SK-N-SH (cell line): Measurements from ENCODE around the gene INPP5A. TPM values are rescaled to one million over a fixed set of nuclear protein-coding genes. Genes with fewer than 3 reads are reported as not detected.

ENCODE experiments used
- CTCF ChIA-PET: fragments of 300-600, 350-600 bp; formaldehyde crosslinking; extraction: SDS; loops from one replicate; lab custom pipeline; 2021; lab: Yijun Ruan, JAX
- POLR2A ChIA-PET: fragments of 350-600 bp; sonication (Branson Sonifier 250); formaldehyde crosslinking; extraction: SDS; loops from one replicate; lab custom pipeline; 2020; ENCODE audit warnings: antibody characterized with exemption, inconsistent platforms; lab: Yijun Ruan, JAX
- DNase-seq: peaks from one replicate; pipeline ENCODE4 v3.0.0; 2012
- H2AFZ ChIP-seq: fragments of 200-600 bp; sonication (generic); 2 replicates; pipeline ENCODE4 v1.8.1; 2016; ENCODE audit warnings: antibody characterized with exemption, mild to moderate bottlenecking, low read depth
- H3F3A ChIP-seq: fragments of 200-600 bp; sonication (generic); replicated peaks from 2 replicates; pipeline ENCODE3; 2016; ENCODE audit warnings: antibody characterized with exemption, mild to moderate bottlenecking; ENCODE audit not compliant: insufficient read depth
- H3K27ac ChIP-seq, 2 experiments: fragments of 200-500 bp in 1 of 2; fragments of 200-600 bp in 1 of 2; sonication (Bioruptor generic) in 1 of 2; sonication (generic), shearing (Covaris generic) in 1 of 2; 2 replicates each; pipeline versions ENCODE4 v1.5.1 to v1.6.1; 2014 to 2016; ENCODE audit warnings: low read depth in 2 of 2, inconsistent platforms in 1 of 2, low read length in 1 of 2, mild to moderate bottlenecking in 1 of 2, mixed read lengths in 1 of 2
- H3K27me3 ChIP-seq: fragments of 200-600 bp; sonication (generic), shearing (Covaris generic); 2 replicates; pipeline ENCODE4 v1.6.1; 2016; ENCODE audit warnings: mixed run types; ENCODE audit not compliant: insufficient read depth
- H3K36me3 ChIP-seq, 2 experiments: fragments of 200-500 bp in 1 of 2; fragments of 200-600 bp in 1 of 2; sonication (Bioruptor generic) in 1 of 2; sonication (generic) in 1 of 2; replicated peaks in 1 of 2; 2 replicates each; pipeline versions ENCODE3 to v1.5.1; 2014 to 2016; ENCODE audit warnings: low read length in 1 of 2, mild to moderate bottlenecking in 1 of 2; ENCODE audit not compliant: insufficient read depth in 2 of 2, control insufficient read depth in 1 of 2
- H3K4me1 ChIP-seq, 2 experiments: fragments of 200-500 bp in 1 of 2; fragments of 200-600 bp in 1 of 2; sonication (Bioruptor generic) in 1 of 2; sonication (generic), shearing (Covaris generic) in 1 of 2; 2 replicates each; pipeline versions ENCODE4 v1.5.1 to v1.6.1; 2014 to 2016; ENCODE audit warnings: low read depth in 1 of 2, low read length in 1 of 2, mixed run types in 1 of 2; ENCODE audit not compliant: insufficient read depth in 2 of 2, control insufficient read depth in 1 of 2
- H3K4me2 ChIP-seq: fragments of 200-600 bp; sonication (generic), shearing (Covaris generic); 2 replicates; pipeline ENCODE4 v1.6.1; 2017; ENCODE audit warnings: mixed run types
- H3K4me3 ChIP-seq, 2 experiments: fragments of 200-500 bp in 1 of 2; fragments of 200-600 bp in 1 of 2; sonication (Bioruptor generic) in 1 of 2; sonication (generic), shearing (Covaris generic) in 1 of 2; 2 replicates each; pipeline versions ENCODE4 v1.5.1 to v1.8.1; 2014 to 2016; ENCODE audit warnings: low read depth in 2 of 2, inconsistent platforms in 1 of 2, low read length in 1 of 2, mild to moderate bottlenecking in 1 of 2, mixed read lengths in 1 of 2, moderate library complexity in 1 of 2
- H3K79me2 ChIP-seq: fragments of 200-600 bp; sonication (generic); 2 replicates; pipeline ENCODE4 v1.8.1; 2017; ENCODE audit warnings: mild to moderate bottlenecking; ENCODE audit not compliant: insufficient read depth
- H3K9ac ChIP-seq: fragments of 200-600 bp; sonication (generic); 2 replicates; pipeline ENCODE4 v1.6.1; 2017; ENCODE audit warnings: mixed run types
- H3K9me2 ChIP-seq: fragments of 200-600 bp; sonication (generic); 2 replicates; pipeline ENCODE4 v1.6.1; 2017; ENCODE audit warnings: mixed run types
- H3K9me3 ChIP-seq: fragments of 200-600 bp; sonication (generic); 2 replicates; pipeline ENCODE4 v1.6.1; 2017; ENCODE audit warnings: mixed run types, mild to moderate bottlenecking, moderate library complexity
- H4K20me1 ChIP-seq: fragments of 200-600 bp; sonication (generic); 2 replicates; pipeline ENCODE4 v1.6.1; 2017; ENCODE audit warnings: mild to moderate bottlenecking, mixed run types; ENCODE audit not compliant: insufficient read depth
- CHD2 ChIP-seq: fragments of 150-350 bp; IDR thresholded peaks from 2 replicates; pipeline ENCODE4 v1.6.1; 2018; ENCODE audit warnings: low read length; ENCODE audit not compliant: partially characterized antibody
- EZH2phosphoT487 ChIP-seq: fragments of 200-600 bp; sonication (generic); IDR thresholded peaks from 2 replicates; pipeline ENCODE4 v1.6.1; 2017; ENCODE audit warnings: low read depth, mixed run types, mild to moderate bottlenecking, antibody characterized with exemption, moderate library complexity, borderline replicate concordance
- FOSL2 ChIP-seq: IDR thresholded peaks from 2 replicates; pipeline ENCODE4 v1.4.0; 2012; ENCODE audit warnings: low read depth, mild to moderate bottlenecking, moderate library complexity, borderline replicate concordance
- FOXM1 ChIP-seq: IDR thresholded peaks from 2 replicates; pipeline ENCODE4 v1.4.0; 2012; ENCODE audit warnings: low read depth, mild to moderate bottlenecking
- GABPA ChIP-seq: IDR thresholded peaks from 2 replicates; pipeline ENCODE4 v1.4.0; 2012; ENCODE audit warnings: low read depth, mild to moderate bottlenecking
- GATA2 ChIP-seq: sonication (generic); formaldehyde crosslinking; IDR thresholded peaks from 2 replicates; pipeline ENCODE4 v1.5.0; 2020; ENCODE audit warnings: mild to moderate bottlenecking, missing genetic modification reagents
- MEF2A ChIP-seq: IDR thresholded peaks from 2 replicates; pipeline ENCODE4 v1.4.0; 2012; ENCODE audit warnings: low read depth, borderline replicate concordance
- NRF1 ChIP-seq: IDR thresholded peaks from 2 replicates; pipeline ENCODE4 v1.6.1; 2012; ENCODE audit warnings: low read depth, mild to moderate bottlenecking, low read length
- POLR2AphosphoS5 ChIP-seq: IDR thresholded peaks from 2 replicates; pipeline ENCODE4 v1.6.1; 2012; ENCODE audit warnings: low read depth, low read length
- RCOR1 ChIP-seq: fragments of 150-350 bp; IDR thresholded peaks from 2 replicates; pipeline ENCODE4 v1.6.1; 2017; ENCODE audit warnings: antibody characterized with exemption, low read length
- RFX5 ChIP-seq: IDR thresholded peaks from 2 replicates; pipeline ENCODE4 v1.6.1; 2012; ENCODE audit warnings: mild to moderate bottlenecking, improper control_type of control experiment, low read length
- SMC3 ChIP-seq: IDR thresholded peaks from 2 replicates; pipeline ENCODE4 v1.6.1; 2012; ENCODE audit warnings: low read depth, low read length, improper control_type of control experiment
- TAF1 ChIP-seq: IDR thresholded peaks from 2 replicates; pipeline ENCODE4 v1.6.1; 2012; ENCODE audit warnings: low read depth, mild to moderate bottlenecking, low read length, moderate library complexity, borderline replicate concordance
- TEAD4 ChIP-seq: IDR thresholded peaks from 2 replicates; pipeline ENCODE4 v1.4.0; 2012; ENCODE audit warnings: mild to moderate bottlenecking, borderline replicate concordance; ENCODE audit not compliant: insufficient read depth
- WGBS: methylation state at CpG from one replicate; pipeline ENCODE4 v1.1.6; 2017; ENCODE audit warnings: low lambda C conversion rate; 5-methylcytosine and 5-hydroxymethylcytosine counted together
- polyA plus RNA-seq, 3 experiments: library from polyadenylated mRNA; depleted of rRNA; stranded (reverse); fragments of >200 nt; gene quantifications; 2 replicates each; pipeline ENCODE4 v1.2.3, GENCODE V29; 2012
- TF ChIP-seq, protein P1 (sequence below): IDR thresholded peaks from 2 replicates; pipeline ENCODE4 v1.4.0; 2012; ENCODE audit warnings: low read depth, borderline replicate concordance
- TF ChIP-seq, protein P2 (sequence below): IDR thresholded peaks from 2 replicates; pipeline ENCODE4 v1.4.0; 2012; ENCODE audit warnings: low read depth, borderline replicate concordance
- TF ChIP-seq, protein P3 (sequence below): IDR thresholded peaks from 2 replicates; pipeline ENCODE4 v1.4.0; 2012; ENCODE audit warnings: low read depth

Gene INPP5A
- polyA plus RNA-seq, 1 of the 3 experiments (the other 2 are of a cell fraction): 12.0 TPM

DNA sequence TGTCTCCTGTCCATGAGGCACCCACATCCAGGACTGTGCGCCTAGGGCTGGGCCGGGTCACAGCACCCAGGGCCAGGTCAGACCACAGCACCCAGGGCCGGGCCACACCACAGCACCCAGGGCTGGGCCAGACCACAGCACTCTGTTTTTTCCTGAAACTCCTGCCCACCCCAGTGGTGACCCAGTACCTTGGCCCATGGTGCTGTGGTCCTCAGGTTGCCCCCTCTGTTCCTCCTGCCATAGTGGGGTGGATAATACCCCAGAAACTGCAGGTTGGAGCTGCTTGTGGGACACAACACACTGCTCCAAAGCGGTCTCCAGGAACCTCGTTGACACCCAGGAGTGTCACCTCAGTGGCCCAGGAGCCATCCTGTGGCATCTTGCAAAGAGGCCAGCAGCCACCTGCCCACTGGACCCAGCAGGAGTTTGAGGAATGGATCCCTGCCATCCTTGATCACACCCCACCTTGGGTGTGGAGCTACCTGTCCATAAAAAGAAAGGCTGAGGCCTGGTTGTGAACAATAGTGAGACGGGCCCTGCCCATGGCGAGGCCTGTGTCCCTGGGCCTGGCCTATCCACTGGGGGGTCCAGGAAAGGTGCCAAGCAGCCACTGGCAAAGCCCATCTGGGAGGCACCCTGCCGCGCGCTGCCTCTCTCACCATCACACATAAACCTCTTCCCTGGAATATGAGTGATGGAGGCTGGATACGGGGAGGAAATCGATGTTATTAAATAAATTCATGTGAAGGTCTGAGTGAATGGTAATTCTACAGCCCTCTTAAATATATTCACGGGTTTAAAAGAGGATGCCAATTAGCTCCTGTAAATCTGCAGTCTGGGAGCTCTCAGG, 159.4 kb downstream of the INPP5A start:
- CTCF ChIA-PET: interaction anchor here (0.9 kb wide), 1 partner anchor 42 kb away, joined by 3 read pairs; no protein-coding TSS in a partner anchor
- WGBS: 95% methylated on average over 12 of the region's 13 CpGs
- H2AFZ ChIP-seq: no peak overlapping the region
- H3K27ac ChIP-seq: no peak overlapping the region
- no peak overlapping the region for H3K9ac ChIP-seq
- 0 out of 2 replicates have a peak, but pooled peaks cover 4% of the 10 kb centered on the region for H3K9me3 ChIP-seq
- TF ChIP-seq SMC3 (no peak), MEF2A (no peak), TAF1 (no peak), RCOR1 (no peak), TEAD4 (no peak), FOSL2 (no peak), CHD2 (no peak), EZH2phosphoT487 (no peak), POLR2AphosphoS5 (no peak), FOXM1 (no peak)
- TF ChIP-seq, protein P1, sequence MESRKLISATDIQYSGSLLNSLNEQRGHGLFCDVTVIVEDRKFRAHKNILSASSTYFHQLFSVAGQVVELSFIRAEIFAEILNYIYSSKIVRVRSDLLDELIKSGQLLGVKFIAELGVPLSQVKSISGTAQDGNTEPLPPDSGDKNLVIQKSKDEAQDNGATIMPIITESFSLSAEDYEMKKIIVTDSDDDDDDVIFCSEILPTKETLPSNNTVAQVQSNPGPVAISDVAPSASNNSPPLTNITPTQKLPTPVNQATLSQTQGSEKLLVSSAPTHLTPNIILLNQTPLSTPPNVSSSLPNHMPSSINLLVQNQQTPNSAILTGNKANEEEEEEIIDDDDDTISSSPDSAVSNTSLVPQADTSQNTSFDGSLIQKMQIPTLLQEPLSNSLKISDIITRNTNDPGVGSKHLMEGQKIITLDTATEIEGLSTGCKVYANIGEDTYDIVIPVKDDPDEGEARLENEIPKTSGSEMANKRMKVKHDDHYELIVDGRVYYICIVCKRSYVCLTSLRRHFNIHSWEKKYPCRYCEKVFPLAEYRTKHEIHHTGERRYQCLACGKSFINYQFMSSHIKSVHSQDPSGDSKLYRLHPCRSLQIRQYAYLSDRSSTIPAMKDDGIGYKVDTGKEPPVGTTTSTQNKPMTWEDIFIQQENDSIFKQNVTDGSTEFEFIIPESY: no peak
- TF ChIP-seq, protein P2, sequence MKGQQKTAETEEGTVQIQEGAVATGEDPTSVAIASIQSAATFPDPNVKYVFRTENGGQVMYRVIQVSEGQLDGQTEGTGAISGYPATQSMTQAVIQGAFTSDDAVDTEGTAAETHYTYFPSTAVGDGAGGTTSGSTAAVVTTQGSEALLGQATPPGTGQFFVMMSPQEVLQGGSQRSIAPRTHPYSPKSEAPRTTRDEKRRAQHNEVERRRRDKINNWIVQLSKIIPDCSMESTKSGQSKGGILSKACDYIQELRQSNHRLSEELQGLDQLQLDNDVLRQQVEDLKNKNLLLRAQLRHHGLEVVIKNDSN: no peak
- no peaks in the 10 kb centered on the region for H3K79me2 ChIP-seq
- no peak overlapping the region for H3K4me2 ChIP-seq
- H3K4me3 ChIP-seq: no peak overlapping the region
- no peaks in the 10 kb centered on the region for H3K27me3 ChIP-seq
- H3K36me3 ChIP-seq: peaks cover 0 to 3% of the 10 kb centered on the region in 2 experiments
- no peaks in the 10 kb centered on the region for H3F3A ChIP-seq
- POLR2A ChIA-PET: no interaction called here
- DNase-seq: no peak
- peaks cover 0 to 2% of the 10 kb centered on the region in 2 experiments; a peak in 1 of 4 replicates for H3K4me1 ChIP-seq
- H4K20me1 ChIP-seq: no peaks in the 10 kb centered on the region
- H3K9me2 ChIP-seq: no peaks in the 10 kb centered on the region

DNA sequence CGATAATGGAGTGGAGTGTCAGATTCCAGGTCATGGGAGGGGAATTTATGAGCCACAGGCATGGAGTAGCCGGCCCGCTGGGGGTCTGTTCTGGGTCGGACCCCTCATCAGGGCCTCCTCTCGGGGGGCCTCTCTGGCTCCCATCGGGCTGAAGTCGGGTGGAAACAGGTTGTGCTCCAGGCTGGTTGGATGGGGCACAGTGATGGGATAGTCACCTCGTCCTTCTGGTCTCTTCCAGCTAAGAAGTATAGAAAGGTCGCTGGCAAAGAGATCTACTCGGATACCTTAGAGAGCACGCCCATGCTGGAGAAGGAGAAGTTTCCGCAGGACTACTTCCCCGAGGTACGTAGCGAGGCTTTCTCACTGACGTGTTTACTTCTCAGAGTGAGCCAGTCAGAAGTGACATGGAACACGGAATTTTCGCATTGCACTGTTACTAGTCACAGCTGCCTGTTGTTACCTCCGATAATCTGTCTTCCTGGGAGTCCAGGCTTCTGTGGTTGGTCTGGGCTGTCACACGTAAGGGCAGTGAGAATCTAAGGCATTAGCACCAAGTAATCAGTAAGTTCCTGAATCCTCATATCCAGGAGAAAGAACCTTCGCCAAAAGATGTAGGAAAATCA, 160.1 kb downstream of the INPP5A start:
- 91% methylated on average over 21 of the region's 21 CpGs for WGBS
- Histone ChIP-seq H3K9me3 (0 out of 2 replicates have a peak, but pooled peaks cover 4% of the 10 kb centered on the region), H3K79me2 (no peaks in the 10 kb centered on the region), H2AFZ (no peak overlapping the region), H3K4me1 (peaks cover 0 to 2% of the 10 kb centered on the region in 2 experiments; a peak in 1 of 4 replicates), H3K9me2 (no peaks in the 10 kb centered on the region), H3K9ac (no peak overlapping the region), H3K27me3 (no peaks in the 10 kb centered on the region), H3K36me3 (peaks cover 0 to 3% of the 10 kb centered on the region in 2 experiments), H3F3A (no peaks in the 10 kb centered on the region), H3K4me2 (no peak overlapping the region), H3K27ac (no peak overlapping the region), H3K4me3 (no peak overlapping the region), H4K20me1 (no peaks in the 10 kb centered on the region)
- POLR2A ChIA-PET: no interaction called here
- no peak for DNase-seq
- CTCF ChIA-PET: no interaction called here
- TF ChIP-seq, protein P1: no peak
- TF ChIP-seq RFX5 (no peak), RCOR1 (no peak), GATA2 (CRISPR knock-in tag) (no peak), TEAD4 (no peak), TAF1 (no peak), GABPA (no peak), NRF1 (no peak), FOSL2 (no peak), CHD2 (no peak)
- TF ChIP-seq, protein P3, sequence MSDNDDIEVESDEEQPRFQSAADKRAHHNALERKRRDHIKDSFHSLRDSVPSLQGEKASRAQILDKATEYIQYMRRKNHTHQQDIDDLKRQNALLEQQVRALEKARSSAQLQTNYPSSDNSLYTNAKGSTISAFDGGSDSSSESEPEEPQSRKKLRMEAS: no peak
